ENCODE data around the gene RBM20. TPM values are rescaled to one million over a fixed set of nuclear protein-coding genes. Genes with fewer than 3 reads are reported as not detected.

RBM20 gene
- total and polyA plus RNA-seq, 2 experiments from 2014 or later: 0.05 to 0.17 TPM

DNA sequence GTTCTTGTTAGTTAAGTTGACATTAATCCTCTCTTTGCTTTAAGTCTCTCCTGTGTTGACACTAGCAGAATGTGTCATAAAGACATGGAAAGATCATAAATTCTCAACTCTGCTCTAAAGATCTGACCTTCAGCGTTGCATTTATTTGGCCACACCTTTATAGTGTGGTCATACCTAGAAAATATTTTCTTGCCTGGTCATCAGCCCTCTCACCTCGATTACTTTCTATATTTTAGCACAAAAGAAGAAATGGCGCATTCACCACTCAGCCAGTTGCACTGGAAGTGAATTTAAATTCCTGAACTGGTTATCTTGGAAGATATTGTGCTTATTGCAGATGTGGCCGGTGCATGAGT lies 130.9 kb downstream of the RBM20 start:
- no peak for ATAC-seq
- no peaks in the 10 kb centered on the region for H3K36me3 ChIP-seq (ENCODE audit: insufficient read depth)
- Mint-ChIP-seq H3K9me3 (no peaks in the 10 kb centered on the region), H3K4me1 (peaks cover 5% of the 10 kb centered on the region; the same call in 1 of the 3 replicates), H3K27me3 (ENCODE audit: insufficient read depth, low read depth, poor library complexity) (no peaks in the 10 kb centered on the region), H3K27ac (no peak overlapping the region), H3K4me3 (no peak overlapping the region), H3K36me3 (ENCODE audit: low read depth) (no peaks in the 10 kb centered on the region)
- H3K27me3 ChIP-seq (ENCODE audit: insufficient read depth): no peaks in the 10 kb centered on the region
- H4K20me1 ChIP-seq (replicated peaks; ENCODE audit: insufficient read depth): no peaks in the 10 kb centered on the region
- H3K79me2 ChIP-seq (replicated peaks; ENCODE audit: insufficient read depth): no peaks in the 10 kb centered on the region
- no peak overlapping the region for H3K4me3 ChIP-seq
- 0 out of 2 replicates have a peak, but pooled peaks cover 5% of the 10 kb centered on the region for H3K9me2 ChIP-seq (ENCODE audit: insufficient read depth)
- no peaks in the 10 kb centered on the region for H3F3A ChIP-seq (replicated peaks; ENCODE audit: low read depth)
- H3K27ac ChIP-seq (ENCODE audit: low read depth): no peak overlapping the region
- no peaks in the 10 kb centered on the region for H3K4me1 ChIP-seq (ENCODE audit: insufficient read depth)
- H3K4me2 ChIP-seq: no peak overlapping the region
- TF ChIP-seq EZH2phosphoT487 (IDR thresholded peaks at IDR 0.05; ENCODE audit: unreplicated experiment): no peak
- TF ChIP-seq, protein P1, sequence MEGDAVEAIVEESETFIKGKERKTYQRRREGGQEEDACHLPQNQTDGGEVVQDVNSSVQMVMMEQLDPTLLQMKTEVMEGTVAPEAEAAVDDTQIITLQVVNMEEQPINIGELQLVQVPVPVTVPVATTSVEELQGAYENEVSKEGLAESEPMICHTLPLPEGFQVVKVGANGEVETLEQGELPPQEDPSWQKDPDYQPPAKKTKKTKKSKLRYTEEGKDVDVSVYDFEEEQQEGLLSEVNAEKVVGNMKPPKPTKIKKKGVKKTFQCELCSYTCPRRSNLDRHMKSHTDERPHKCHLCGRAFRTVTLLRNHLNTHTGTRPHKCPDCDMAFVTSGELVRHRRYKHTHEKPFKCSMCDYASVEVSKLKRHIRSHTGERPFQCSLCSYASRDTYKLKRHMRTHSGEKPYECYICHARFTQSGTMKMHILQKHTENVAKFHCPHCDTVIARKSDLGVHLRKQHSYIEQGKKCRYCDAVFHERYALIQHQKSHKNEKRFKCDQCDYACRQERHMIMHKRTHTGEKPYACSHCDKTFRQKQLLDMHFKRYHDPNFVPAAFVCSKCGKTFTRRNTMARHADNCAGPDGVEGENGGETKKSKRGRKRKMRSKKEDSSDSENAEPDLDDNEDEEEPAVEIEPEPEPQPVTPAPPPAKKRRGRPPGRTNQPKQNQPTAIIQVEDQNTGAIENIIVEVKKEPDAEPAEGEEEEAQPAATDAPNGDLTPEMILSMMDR (conservative IDR thresholded peaks at IDR 0.05; ENCODE audit: low read depth in 2 of 2): no peak
- no peak for TF ChIP-seq STAT1 (IDR thresholded peaks at IDR 0.05; ENCODE audit: unreplicated experiment)
- TF ChIP-seq, protein P2, sequence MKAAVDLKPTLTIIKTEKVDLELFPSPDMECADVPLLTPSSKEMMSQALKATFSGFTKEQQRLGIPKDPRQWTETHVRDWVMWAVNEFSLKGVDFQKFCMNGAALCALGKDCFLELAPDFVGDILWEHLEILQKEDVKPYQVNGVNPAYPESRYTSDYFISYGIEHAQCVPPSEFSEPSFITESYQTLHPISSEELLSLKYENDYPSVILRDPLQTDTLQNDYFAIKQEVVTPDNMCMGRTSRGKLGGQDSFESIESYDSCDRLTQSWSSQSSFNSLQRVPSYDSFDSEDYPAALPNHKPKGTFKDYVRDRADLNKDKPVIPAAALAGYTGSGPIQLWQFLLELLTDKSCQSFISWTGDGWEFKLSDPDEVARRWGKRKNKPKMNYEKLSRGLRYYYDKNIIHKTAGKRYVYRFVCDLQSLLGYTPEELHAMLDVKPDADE (IDR thresholded peaks at IDR 0.05): no peak
- TF ChIP-seq POLR2AphosphoS5 (IDR thresholded peaks at IDR 0.05; ENCODE audit: low read depth): no peak
- no peak for TF ChIP-seq ZNF114 (CRISPR knock-in tag; IDR thresholded peaks at IDR 0.05)
- H2AFZ ChIP-seq: no peak overlapping the region
- DNase-seq (ENCODE audit: low spot score): no peak

DNA sequence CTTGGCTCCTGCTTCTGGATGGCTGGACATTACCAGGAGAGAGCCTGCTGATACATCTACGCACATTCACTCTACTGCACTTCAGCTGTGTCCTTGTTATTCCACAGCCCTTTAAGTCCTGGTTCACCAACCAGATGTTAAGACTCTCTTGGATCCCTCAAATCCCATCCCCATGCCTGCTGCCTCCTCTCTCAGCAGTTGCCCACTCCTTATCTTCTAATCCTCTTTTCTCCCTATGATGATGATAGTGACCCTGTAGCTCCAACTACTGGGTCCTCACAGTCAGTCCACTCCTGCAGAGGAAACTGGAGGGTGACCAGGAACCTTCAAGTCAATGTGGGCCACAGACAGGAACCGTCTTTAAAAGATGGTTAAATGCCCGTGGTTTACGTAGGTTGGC lies 131.3 kb downstream of the RBM20 start:
- ATAC-seq: no peak
- Histone ChIP-seq H3F3A (replicated peaks; ENCODE audit: low read depth) (no peaks in the 10 kb centered on the region), H3K27ac (ENCODE audit: low read depth) (no peak overlapping the region), H3K4me2 (no peak overlapping the region), H3K36me3 (ENCODE audit: insufficient read depth) (no peaks in the 10 kb centered on the region), H3K79me2 (replicated peaks; ENCODE audit: insufficient read depth) (no peaks in the 10 kb centered on the region), H2AFZ (no peak overlapping the region), H3K4me1 (ENCODE audit: insufficient read depth) (no peaks in the 10 kb centered on the region), H3K27me3 (ENCODE audit: insufficient read depth) (no peaks in the 10 kb centered on the region), H3K4me3 (no peak overlapping the region), H3K9me2 (ENCODE audit: insufficient read depth) (0 out of 2 replicates have a peak, but pooled peaks cover 5% of the 10 kb centered on the region), H4K20me1 (replicated peaks; ENCODE audit: insufficient read depth) (no peaks in the 10 kb centered on the region)
- H3K4me1 Mint-ChIP-seq: peaks cover 5% of the 10 kb centered on the region; the same call in 1 of the 3 replicates
- DNase-seq (ENCODE audit: low spot score): no peak
- H3K36me3 Mint-ChIP-seq (ENCODE audit: low read depth): no peaks in the 10 kb centered on the region
- TF ChIP-seq, protein P1 (conservative IDR thresholded peaks at IDR 0.05; ENCODE audit: low read depth in 2 of 2): no peak
- no peak for TF ChIP-seq NANOG (IDR thresholded peaks at IDR 0.05; ENCODE audit: borderline replicate concordance)
- TF ChIP-seq, protein P3, sequence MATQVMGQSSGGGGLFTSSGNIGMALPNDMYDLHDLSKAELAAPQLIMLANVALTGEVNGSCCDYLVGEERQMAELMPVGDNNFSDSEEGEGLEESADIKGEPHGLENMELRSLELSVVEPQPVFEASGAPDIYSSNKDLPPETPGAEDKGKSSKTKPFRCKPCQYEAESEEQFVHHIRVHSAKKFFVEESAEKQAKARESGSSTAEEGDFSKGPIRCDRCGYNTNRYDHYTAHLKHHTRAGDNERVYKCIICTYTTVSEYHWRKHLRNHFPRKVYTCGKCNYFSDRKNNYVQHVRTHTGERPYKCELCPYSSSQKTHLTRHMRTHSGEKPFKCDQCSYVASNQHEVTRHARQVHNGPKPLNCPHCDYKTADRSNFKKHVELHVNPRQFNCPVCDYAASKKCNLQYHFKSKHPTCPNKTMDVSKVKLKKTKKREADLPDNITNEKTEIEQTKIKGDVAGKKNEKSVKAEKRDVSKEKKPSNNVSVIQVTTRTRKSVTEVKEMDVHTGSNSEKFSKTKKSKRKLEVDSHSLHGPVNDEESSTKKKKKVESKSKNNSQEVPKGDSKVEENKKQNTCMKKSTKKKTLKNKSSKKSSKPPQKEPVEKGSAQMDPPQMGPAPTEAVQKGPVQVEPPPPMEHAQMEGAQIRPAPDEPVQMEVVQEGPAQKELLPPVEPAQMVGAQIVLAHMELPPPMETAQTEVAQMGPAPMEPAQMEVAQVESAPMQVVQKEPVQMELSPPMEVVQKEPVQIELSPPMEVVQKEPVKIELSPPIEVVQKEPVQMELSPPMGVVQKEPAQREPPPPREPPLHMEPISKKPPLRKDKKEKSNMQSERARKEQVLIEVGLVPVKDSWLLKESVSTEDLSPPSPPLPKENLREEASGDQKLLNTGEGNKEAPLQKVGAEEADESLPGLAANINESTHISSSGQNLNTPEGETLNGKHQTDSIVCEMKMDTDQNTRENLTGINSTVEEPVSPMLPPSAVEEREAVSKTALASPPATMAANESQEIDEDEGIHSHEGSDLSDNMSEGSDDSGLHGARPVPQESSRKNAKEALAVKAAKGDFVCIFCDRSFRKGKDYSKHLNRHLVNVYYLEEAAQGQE (IDR thresholded peaks at IDR 0.05; ENCODE audit: unreplicated experiment): no peak
- no peak for TF ChIP-seq EZH2phosphoT487 (IDR thresholded peaks at IDR 0.05; ENCODE audit: unreplicated experiment)
- no peak for TF ChIP-seq EZH2 (IDR thresholded peaks at IDR 0.05; ENCODE audit: low read depth, unreplicated experiment)
- no peak for TF ChIP-seq ZNF114 (CRISPR knock-in tag; IDR thresholded peaks at IDR 0.05)
- TF ChIP-seq, protein P2 (IDR thresholded peaks at IDR 0.05): no peak
- no peak for TF ChIP-seq ZNF331 (CRISPR knock-in tag; IDR thresholded peaks at IDR 0.05; ENCODE audit: low read depth)
- no peak for TF ChIP-seq JUNB (IDR thresholded peaks at IDR 0.05; ENCODE audit: unreplicated experiment)
- TF ChIP-seq POLR2AphosphoS5 (IDR thresholded peaks at IDR 0.05; ENCODE audit: low read depth): no peak
- no peaks in the 10 kb centered on the region for H3K27me3 Mint-ChIP-seq (ENCODE audit: insufficient read depth, low read depth, poor library complexity)
- no peak overlapping the region for H3K4me3 Mint-ChIP-seq
- H3K27ac Mint-ChIP-seq: no peak overlapping the region
- no peaks in the 10 kb centered on the region for H3K9me3 Mint-ChIP-seq

All from GM23338 (cell line).